Endodermal cell (in vitro differentiated cells): Measurements from ENCODE around the gene INPP4A. TPM values are rescaled to one million over a fixed set of nuclear protein-coding genes. Genes with fewer than 3 reads are reported as not detected.

Source experiments
- DNase-seq: peaks from one replicate; pipeline ENCODE4 v3.0.0-alpha.2; 2017
- H3K27ac ChIP-seq: 2 replicates; pipeline ENCODE4 v1.5.1; 2013; ENCODE audit warnings: mild to moderate bottlenecking, low read depth, low read length, moderate library complexity
- H3K27me3 ChIP-seq: 2 replicates; pipeline ENCODE4 v1.6.1; 2013; ENCODE audit warnings: mild to moderate bottlenecking, low read length, moderate library complexity; ENCODE audit not compliant: insufficient read depth, control insufficient read depth, poor library complexity, severe bottlenecking
- H3K36me3 ChIP-seq: 2 replicates; pipeline ENCODE4 v1.7.0; 2013; ENCODE audit warnings: mild to moderate bottlenecking, low read length, moderate library complexity; ENCODE audit not compliant: control insufficient read depth, insufficient read depth
- H3K4me1 ChIP-seq: one replicate; pipeline ENCODE4 v1.7.0; 2013; ENCODE audit warnings: low read length; ENCODE audit not compliant: control insufficient read depth, insufficient read depth
- H3K4me3 ChIP-seq: 2 replicates; pipeline ENCODE4 v1.5.1; 2013; ENCODE audit warnings: mild to moderate bottlenecking, low read length, moderate library complexity
- H3K9ac ChIP-seq: 2 replicates; pipeline ENCODE4 v1.6.1; 2013; ENCODE audit warnings: mild to moderate bottlenecking, low read length, moderate library complexity; ENCODE audit not compliant: poor library complexity, severe bottlenecking; ENCODE audit errors: extremely low read depth
- H3K9me3 ChIP-seq: 2 replicates; pipeline ENCODE4 v1.6.1; 2013; ENCODE audit warnings: mild to moderate bottlenecking, low read length, moderate library complexity; ENCODE audit not compliant: control insufficient read depth
- H3K27ac Mint-ChIP-seq: 2 replicates; pipeline ENCODE4 v1.8.0; 2020; ENCODE audit warnings: mixed read lengths
- H3K27me3 Mint-ChIP-seq: 2 replicates; pipeline ENCODE4 v1.8.0; 2021; ENCODE audit warnings: mild to moderate bottlenecking, mixed read lengths; ENCODE audit not compliant: insufficient read depth
- H3K36me3 Mint-ChIP-seq: 2 replicates; pipeline ENCODE4 v1.8.0; 2020; ENCODE audit warnings: low read depth, mixed read lengths
- H3K4me1 Mint-ChIP-seq: 2 replicates; pipeline ENCODE4 v1.8.0; 2020; ENCODE audit warnings: mixed read lengths
- H3K4me3 Mint-ChIP-seq: 2 replicates; pipeline ENCODE4 v1.8.0; 2020; ENCODE audit warnings: mild to moderate bottlenecking, moderate library complexity, mixed read lengths
- H3K9me3 Mint-ChIP-seq: 2 replicates; pipeline ENCODE4 v1.8.0; 2020; ENCODE audit warnings: mild to moderate bottlenecking, mixed read lengths
- WGBS, 2 experiments: methylation state at CpG; one replicate each; pipeline versions ENCODE4 v1.1.5 to v1.1.7; 2013; ENCODE audit warnings: missing lambda C conversion rate in 2 of 2, mixed read lengths in 1 of 2; ENCODE audit not compliant: insufficient coverage in 1 of 2, insufficient read length in 1 of 2; 5-methylcytosine and 5-hydroxymethylcytosine counted together
- total RNA-seq, 2 donors: library from RNA; stranded (reverse); fragmentation: NEBNext Ultra II Directional in 1 of 2; extraction: Animal tissue kit (Norgen Biotek cat#: 25700) in 1 of 2; gene quantifications; 2 replicates in 1 of 2; 3 replicates in 1 of 2; pipeline ENCODE4 v1.2.1, GENCODE V29; 2021
- TF ChIP-seq, protein P1 (sequence below): fragments of 200-600 bp; sonication (generic); conservative IDR thresholded peaks from 2 replicates; pipeline ENCODE4 v1.5.0; 2021; ENCODE audit warnings: antibody characterized with exemption, mild to moderate bottlenecking

INPP4A gene
- total RNA-seq, 2 donors from 2014 or later: 84.9 to 94.2 TPM

DNA sequence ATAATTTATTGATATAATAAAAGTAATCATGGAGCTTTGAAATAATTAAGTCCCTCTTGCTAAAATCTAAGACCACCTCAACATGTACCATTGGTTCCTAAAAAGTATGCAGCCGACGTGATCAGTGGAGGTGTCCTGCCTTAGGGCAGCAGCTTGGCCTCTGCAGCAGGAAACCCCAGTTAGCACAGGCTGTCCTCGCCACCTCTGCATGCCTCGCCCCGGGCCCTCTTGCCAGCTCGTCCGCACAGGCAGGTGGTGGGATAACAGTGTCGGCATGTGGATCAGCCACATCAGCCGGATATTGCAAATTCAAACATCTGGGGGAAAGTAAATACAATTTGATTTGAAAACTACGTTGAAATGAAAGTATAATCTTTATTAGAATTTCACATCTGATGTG is 140.7 kb downstream of the INPP4A start:
- no peak for DNase-seq
- H3K36me3 ChIP-seq: peaks cover 97% of the 10 kb centered on the region
- no peak overlapping the region for H3K4me3 ChIP-seq
- H3K36me3 Mint-ChIP-seq: peaks cover 43% of the 10 kb centered on the region
- no peaks in the 10 kb centered on the region for H3K27me3 ChIP-seq
- H3K9me3 ChIP-seq: no peaks in the 10 kb centered on the region
- H3K4me1 ChIP-seq: peaks cover 8% of the 10 kb centered on the region
- 96 to 98% methylated on average over 8 to 10 of the region's 10 CpGs for WGBS, 2 experiments
- no peaks in the 10 kb centered on the region for H3K27me3 Mint-ChIP-seq
- TF ChIP-seq, protein P1, sequence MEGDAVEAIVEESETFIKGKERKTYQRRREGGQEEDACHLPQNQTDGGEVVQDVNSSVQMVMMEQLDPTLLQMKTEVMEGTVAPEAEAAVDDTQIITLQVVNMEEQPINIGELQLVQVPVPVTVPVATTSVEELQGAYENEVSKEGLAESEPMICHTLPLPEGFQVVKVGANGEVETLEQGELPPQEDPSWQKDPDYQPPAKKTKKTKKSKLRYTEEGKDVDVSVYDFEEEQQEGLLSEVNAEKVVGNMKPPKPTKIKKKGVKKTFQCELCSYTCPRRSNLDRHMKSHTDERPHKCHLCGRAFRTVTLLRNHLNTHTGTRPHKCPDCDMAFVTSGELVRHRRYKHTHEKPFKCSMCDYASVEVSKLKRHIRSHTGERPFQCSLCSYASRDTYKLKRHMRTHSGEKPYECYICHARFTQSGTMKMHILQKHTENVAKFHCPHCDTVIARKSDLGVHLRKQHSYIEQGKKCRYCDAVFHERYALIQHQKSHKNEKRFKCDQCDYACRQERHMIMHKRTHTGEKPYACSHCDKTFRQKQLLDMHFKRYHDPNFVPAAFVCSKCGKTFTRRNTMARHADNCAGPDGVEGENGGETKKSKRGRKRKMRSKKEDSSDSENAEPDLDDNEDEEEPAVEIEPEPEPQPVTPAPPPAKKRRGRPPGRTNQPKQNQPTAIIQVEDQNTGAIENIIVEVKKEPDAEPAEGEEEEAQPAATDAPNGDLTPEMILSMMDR: no peak
- no peak overlapping the region for H3K27ac ChIP-seq
- H3K4me3 Mint-ChIP-seq: no peak overlapping the region
- peaks cover 17% of the 10 kb centered on the region for H3K4me1 Mint-ChIP-seq
- H3K9me3 Mint-ChIP-seq: no peaks in the 10 kb centered on the region
- no peak overlapping the region for H3K27ac Mint-ChIP-seq
- H3K9ac ChIP-seq: no peak overlapping the region

DNA sequence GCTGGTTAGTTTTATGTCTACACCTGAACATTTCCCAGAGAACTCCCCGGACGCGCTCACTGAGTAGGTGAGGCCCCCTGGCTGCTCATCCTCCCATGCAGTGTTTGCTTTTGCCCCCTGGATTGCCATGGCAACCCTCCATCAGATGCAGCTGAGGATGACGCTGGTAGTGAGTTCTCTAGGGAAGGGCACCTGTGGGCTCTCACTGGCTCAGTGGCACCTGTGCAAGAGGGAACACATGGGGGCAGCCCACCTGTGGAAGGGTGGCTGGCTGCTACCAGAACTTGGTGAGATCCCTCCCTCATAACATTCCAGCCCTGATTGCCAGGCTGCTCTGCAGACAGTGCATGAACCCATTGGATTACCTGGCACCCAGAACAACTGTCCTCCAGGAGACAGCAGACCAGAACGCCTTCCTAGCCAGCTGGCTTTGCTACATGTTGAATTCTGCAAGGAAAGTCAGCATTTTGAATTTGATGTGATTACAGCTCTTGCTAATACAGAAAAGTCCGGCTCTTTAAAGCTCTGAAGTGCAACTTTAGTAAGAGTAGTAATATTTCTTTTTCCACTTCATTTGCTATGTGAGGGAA is 142.0 kb downstream of the INPP4A start:
- WGBS, 2 experiments: 97 to 100% methylated on average over 2 to 6 of the region's 6 CpGs
- H3K27me3 ChIP-seq: no peaks in the 10 kb centered on the region

DNA sequence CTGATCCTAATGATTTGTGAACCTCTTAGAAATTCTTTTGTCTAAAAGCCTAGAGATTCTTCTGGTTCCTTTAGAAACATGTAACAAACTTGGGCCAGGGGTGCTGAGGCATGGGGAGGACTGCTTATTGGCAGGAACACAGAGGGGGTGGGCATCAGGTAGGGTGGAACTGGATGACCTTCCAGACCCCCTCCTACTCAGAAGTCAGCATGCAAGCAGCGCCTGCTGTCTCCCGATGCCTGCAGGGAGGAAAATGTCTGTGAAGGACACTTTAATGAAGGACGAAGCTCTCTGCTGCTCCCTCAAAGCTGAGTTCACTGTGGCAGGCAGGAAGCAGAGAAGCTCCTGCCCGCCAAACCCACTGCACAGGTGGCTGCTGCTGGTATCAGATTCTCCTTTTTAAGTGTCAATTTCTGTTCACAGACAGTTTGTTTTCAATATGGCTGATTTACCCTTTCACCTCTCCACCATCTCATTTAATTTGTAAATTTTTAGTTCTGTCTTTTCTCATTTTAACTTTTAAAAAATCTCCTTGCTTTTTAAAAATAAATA is 144.3 kb downstream of the INPP4A start:
- H3K36me3 Mint-ChIP-seq: peaks cover 59% of the 10 kb centered on the region
- H3K27ac ChIP-seq: no peak overlapping the region
- H3K36me3 ChIP-seq: peaks cover 99% of the 10 kb centered on the region
- no peaks in the 10 kb centered on the region for H3K27me3 Mint-ChIP-seq
- peaks cover 11% of the 10 kb centered on the region for H3K9me3 ChIP-seq
- no peaks in the 10 kb centered on the region for H3K27me3 ChIP-seq
- H3K4me3 Mint-ChIP-seq: no peak overlapping the region
- 93 to 100% methylated on average over 3 to 4 of the region's 4 CpGs for WGBS, 2 experiments
- H3K9ac ChIP-seq: no peak overlapping the region
- peaks cover 12% of the 10 kb centered on the region for H3K4me1 Mint-ChIP-seq
- TF ChIP-seq, protein P1: no peak
- H3K4me1 ChIP-seq: peaks cover 5% of the 10 kb centered on the region
- H3K27ac Mint-ChIP-seq: no peak overlapping the region
- H3K4me3 ChIP-seq: no peak overlapping the region
- peak; percentile 32 for DNase-seq
- H3K9me3 Mint-ChIP-seq: peaks cover 7% of the 10 kb centered on the region

More for the DNA sequence above, 142.0 kb downstream of the INPP4A start:
- Mint-ChIP-seq H3K4me1 (peaks cover 17% of the 10 kb centered on the region), H3K9me3 (no peaks in the 10 kb centered on the region), H3K4me3 (no peak overlapping the region), H3K27me3 (no peaks in the 10 kb centered on the region), H3K36me3 (peaks cover 55% of the 10 kb centered on the region), H3K27ac (no peak overlapping the region)
- no peak overlapping the region for H3K27ac ChIP-seq
- H3K4me1 ChIP-seq: peaks cover 8% of the 10 kb centered on the region
- no peaks in the 10 kb centered on the region for H3K9me3 ChIP-seq
- H3K36me3 ChIP-seq: peaks cover 98% of the 10 kb centered on the region
- peak; percentile 40 for DNase-seq
- H3K4me3 ChIP-seq: no peak overlapping the region
- TF ChIP-seq, protein P1: no peak
- H3K9ac ChIP-seq: no peak overlapping the region
